H9 (cell line): ENCODE data around the gene RGSL1. TPM values are rescaled to one million over a fixed set of nuclear protein-coding genes. Genes with fewer than 3 reads are reported as not detected.

Source experiments
- DNase-seq: peaks from one replicate; pipeline ENCODE4 v3.0.0-alpha.2; 2017
- H2AFZ ChIP-seq: one replicate; pipeline ENCODE4 v1.6.1; 2013; ENCODE audit warnings: mild to moderate bottlenecking, low read length, control low read depth, moderate library complexity
- H2AK5ac ChIP-seq: 2 replicates; pipeline ENCODE4 v1.6.1; 2013; ENCODE audit warnings: low read length, control low read depth, mixed read lengths; ENCODE audit not compliant: insufficient read length
- H2BK120ac ChIP-seq: one replicate; pipeline ENCODE4 v1.6.1; 2013; ENCODE audit warnings: low read depth, mild to moderate bottlenecking, low read length, control low read depth, inconsistent platforms; ENCODE audit not compliant: poor library complexity, severe bottlenecking
- H2BK12ac ChIP-seq: 2 replicates; pipeline ENCODE4 v1.6.1; 2013; ENCODE audit warnings: low read length, control low read depth, mixed read lengths, low read depth; ENCODE audit not compliant: insufficient read length
- H2BK15ac ChIP-seq: 2 replicates; pipeline ENCODE4 v1.6.1; 2013; ENCODE audit warnings: low read depth, low read length, control low read depth
- H2BK20ac ChIP-seq: one replicate; pipeline ENCODE4 v1.6.1; 2013; ENCODE audit warnings: low read depth, mild to moderate bottlenecking, low read length, control low read depth, inconsistent platforms; ENCODE audit not compliant: poor library complexity, severe bottlenecking
- H2BK5ac ChIP-seq: 2 replicates; pipeline ENCODE4 v1.6.1; 2013; ENCODE audit warnings: low read length, control low read depth, mixed read lengths; ENCODE audit not compliant: insufficient read length
- H3K14ac ChIP-seq: 2 replicates; pipeline ENCODE4 v1.6.1; 2013; ENCODE audit warnings: low read length, control low read depth; ENCODE audit not compliant: insufficient read depth
- H3K18ac ChIP-seq: 2 replicates; pipeline ENCODE4 v1.6.1; 2013; ENCODE audit warnings: low read depth, mild to moderate bottlenecking, mixed read lengths, low read length, control low read depth; ENCODE audit not compliant: insufficient read length
- H3K23ac ChIP-seq: 2 replicates; pipeline ENCODE4 v1.6.1; 2013; ENCODE audit warnings: low read length, control low read depth, mixed read lengths, low read depth; ENCODE audit not compliant: insufficient read length
- H3K23me2 ChIP-seq: 2 replicates; pipeline ENCODE4 v1.6.1; 2013; ENCODE audit warnings: low read depth, mild to moderate bottlenecking, mixed read lengths, low read length, control low read depth; ENCODE audit not compliant: insufficient read length, poor library complexity, severe bottlenecking
- H3K27ac ChIP-seq: 2 replicates; pipeline ENCODE4 v1.5.1; 2013; ENCODE audit warnings: low read length, control low read depth, mixed read lengths, low read depth; ENCODE audit not compliant: insufficient read length
- H3K27me3 ChIP-seq: 2 replicates; pipeline ENCODE4 v1.6.1; 2013; ENCODE audit warnings: low read length, control low read depth, inconsistent platforms; ENCODE audit not compliant: insufficient read depth
- H3K4ac ChIP-seq: 2 replicates; pipeline ENCODE4 v1.6.1; 2013; ENCODE audit warnings: low read depth, mild to moderate bottlenecking, control low read depth, inconsistent platforms, low read length, moderate library complexity
- H3K4me1 ChIP-seq: 2 replicates; pipeline ENCODE4 v1.6.1; 2013; ENCODE audit warnings: low read length, control low read depth, inconsistent platforms; ENCODE audit not compliant: insufficient read depth
- H3K4me2 ChIP-seq: 2 replicates; pipeline ENCODE4 v1.6.1; 2013; ENCODE audit warnings: low read length, control low read depth, mixed read lengths; ENCODE audit not compliant: insufficient read length, insufficient read depth
- H3K56ac ChIP-seq: 2 replicates; pipeline ENCODE4 v1.6.1; 2013; ENCODE audit warnings: low read depth, mild to moderate bottlenecking, mixed read lengths, low read length, control low read depth; ENCODE audit not compliant: insufficient read length
- H3K79me1 ChIP-seq: 2 replicates; pipeline ENCODE4 v1.6.1; 2013; ENCODE audit warnings: low read depth, mild to moderate bottlenecking, moderate library complexity, low read length, control low read depth, inconsistent platforms; ENCODE audit not compliant: insufficient read depth, poor library complexity, severe bottlenecking
- H3K79me2 ChIP-seq: 2 replicates; pipeline ENCODE4 v1.6.1; 2013; ENCODE audit warnings: low read length, control low read depth, inconsistent platforms; ENCODE audit not compliant: insufficient read depth
- H3K9ac ChIP-seq: 2 replicates; pipeline ENCODE4 v1.6.1; 2013; ENCODE audit warnings: low read length, control low read depth, mixed read lengths; ENCODE audit not compliant: insufficient read length; ENCODE audit errors: extremely low read depth
- H3K9me3 ChIP-seq: one replicate; pipeline ENCODE4 v1.6.1; 2013; ENCODE audit warnings: low read depth, low read length, inconsistent platforms; ENCODE audit not compliant: control insufficient read depth
- H3T11ph ChIP-seq: one replicate; pipeline ENCODE4 v1.6.1; 2013; ENCODE audit warnings: mild to moderate bottlenecking, low read length, control low read depth, inconsistent platforms
- H4K20me1 ChIP-seq: one replicate; pipeline ENCODE4 v1.6.1; 2013; ENCODE audit not compliant: control insufficient read depth, insufficient read length, insufficient read depth
- H4K5ac ChIP-seq: 2 replicates; pipeline ENCODE4 v1.6.1; 2013; ENCODE audit warnings: low read depth, mild to moderate bottlenecking, mixed read lengths, low read length, control low read depth; ENCODE audit not compliant: insufficient read length
- H4K8ac ChIP-seq: replicated peaks from 2 replicates; pipeline ENCODE4 v1.6.1; 2013; ENCODE audit warnings: low read length, control low read depth, mixed read lengths, low read depth; ENCODE audit not compliant: insufficient read length
- H4K91ac ChIP-seq: 2 replicates; pipeline ENCODE4 v1.6.1; 2013; ENCODE audit warnings: low read depth, mild to moderate bottlenecking, moderate library complexity, mixed read lengths, low read length, control low read depth; ENCODE audit not compliant: insufficient read length
- H3K27ac Mint-ChIP-seq, 3 experiments: 2 replicates in 2 of 3; 3 replicates in 1 of 3; pipeline ENCODE4 v1.8.0; 2020 to 2021; ENCODE audit warnings: mixed read lengths in 3 of 3, mild to moderate bottlenecking in 1 of 3, moderate library complexity in 1 of 3
- H3K27me3 Mint-ChIP-seq: 2 replicates; pipeline ENCODE4 v1.8.0; 2021; ENCODE audit warnings: low read depth, mild to moderate bottlenecking, moderate library complexity, mixed read lengths
- H3K36me3 Mint-ChIP-seq, 3 experiments: 2 replicates in 2 of 3; 3 replicates in 1 of 3; pipeline ENCODE4 v1.8.0; 2020 to 2021; ENCODE audit warnings: low read depth in 3 of 3, mixed read lengths in 3 of 3; ENCODE audit not compliant: insufficient read depth in 1 of 3
- H3K4me1 Mint-ChIP-seq, 2 experiments: 2 replicates each; pipeline ENCODE4 v1.8.0; 2020; ENCODE audit warnings: mixed read lengths in 2 of 2
- H3K4me3 Mint-ChIP-seq, 2 experiments: 2 replicates in 1 of 2; 3 replicates in 1 of 2; pipeline ENCODE4 v1.8.0; 2020 to 2021; ENCODE audit warnings: mild to moderate bottlenecking in 2 of 2, mixed read lengths in 2 of 2, moderate library complexity in 1 of 2
- H3K9me3 Mint-ChIP-seq, 2 experiments: 2 replicates in 1 of 2; 3 replicates in 1 of 2; pipeline ENCODE4 v1.8.0; 2020; ENCODE audit warnings: mild to moderate bottlenecking in 2 of 2, mixed read lengths in 2 of 2, moderate library complexity in 1 of 2
- WGBS: extraction: QIAGEN DNeasy Blood & Tissue Kit; methylation state at CpG from one replicate; pipeline ENCODE4 v1.1.7; 2013; ENCODE audit warnings: missing lambda C conversion rate, low lambda C conversion rate, mixed read lengths; ENCODE audit not compliant: insufficient read length; ENCODE audit errors: extremely low coverage; 5-methylcytosine and 5-hydroxymethylcytosine counted together
- total RNA-seq: library from RNA; stranded (reverse); gene quantifications from 2 replicates; pipeline ENCODE4 v1.2.1, GENCODE V29; 2021
- TF ChIP-seq, protein P1 (sequence below): fragments of 200-600 bp; sonication (generic); conservative IDR thresholded peaks from 3 replicates; pipeline ENCODE4 v1.8.0; 2021; ENCODE audit warnings: antibody characterized with exemption, mild to moderate bottlenecking

Gene RGSL1
- total RNA-seq, 1 experiment from 2014 or later: not detected

GRCh38 chr1:182560392-182560984 lies 110.5 kb downstream of the RGSL1 start:
- no peak overlapping the region for H3K4ac ChIP-seq
- no peak overlapping the region for H2BK12ac ChIP-seq
- H3K23me2 ChIP-seq: no peaks in the 10 kb centered on the region
- no peaks in the 10 kb centered on the region for H3K79me2 ChIP-seq
- no peak overlapping the region for H2AFZ ChIP-seq
- no peak overlapping the region for H3K56ac ChIP-seq
- H4K91ac ChIP-seq: no peak overlapping the region
- H3K18ac ChIP-seq: no peak overlapping the region
- no peaks in the 10 kb centered on the region for H3K4me1 ChIP-seq
- H2BK15ac ChIP-seq: no peak overlapping the region
- no peak overlapping the region for H3K4me3 Mint-ChIP-seq
- no peak overlapping the region for H3K14ac ChIP-seq
- DNase-seq: no peak
- no peaks in the 10 kb centered on the region for H3K79me1 ChIP-seq
- no peak overlapping the region for H2BK120ac ChIP-seq
- no peak overlapping the region for H3K27ac Mint-ChIP-seq
- no peak overlapping the region for H4K8ac ChIP-seq
- no peak overlapping the region for H2AK5ac ChIP-seq
- no peaks in the 10 kb centered on the region for H3K27me3 ChIP-seq
- no peak overlapping the region for H3K4me2 ChIP-seq
- H4K5ac ChIP-seq: no peak overlapping the region
- H2BK20ac ChIP-seq: no peak overlapping the region
- no CpG with 5 or more reads among the region's 7 CpGs for WGBS
- no peak overlapping the region for H2BK5ac ChIP-seq
- peaks cover 0 to 2% of the 10 kb centered on the region in 2 experiments; a peak in 2 of 4 replicates for H3K4me1 Mint-ChIP-seq
- H3K36me3 Mint-ChIP-seq: no peaks in the 10 kb centered on the region
- H3K9me3 Mint-ChIP-seq: no peaks in the 10 kb centered on the region
- H3K9me3 ChIP-seq: no peaks in the 10 kb centered on the region
- H3T11ph ChIP-seq: no peak overlapping the region
- H4K20me1 ChIP-seq: no peaks in the 10 kb centered on the region
- H3K23ac ChIP-seq: no peak overlapping the region
- no peak overlapping the region for H3K27ac ChIP-seq
- TF ChIP-seq, protein P1, sequence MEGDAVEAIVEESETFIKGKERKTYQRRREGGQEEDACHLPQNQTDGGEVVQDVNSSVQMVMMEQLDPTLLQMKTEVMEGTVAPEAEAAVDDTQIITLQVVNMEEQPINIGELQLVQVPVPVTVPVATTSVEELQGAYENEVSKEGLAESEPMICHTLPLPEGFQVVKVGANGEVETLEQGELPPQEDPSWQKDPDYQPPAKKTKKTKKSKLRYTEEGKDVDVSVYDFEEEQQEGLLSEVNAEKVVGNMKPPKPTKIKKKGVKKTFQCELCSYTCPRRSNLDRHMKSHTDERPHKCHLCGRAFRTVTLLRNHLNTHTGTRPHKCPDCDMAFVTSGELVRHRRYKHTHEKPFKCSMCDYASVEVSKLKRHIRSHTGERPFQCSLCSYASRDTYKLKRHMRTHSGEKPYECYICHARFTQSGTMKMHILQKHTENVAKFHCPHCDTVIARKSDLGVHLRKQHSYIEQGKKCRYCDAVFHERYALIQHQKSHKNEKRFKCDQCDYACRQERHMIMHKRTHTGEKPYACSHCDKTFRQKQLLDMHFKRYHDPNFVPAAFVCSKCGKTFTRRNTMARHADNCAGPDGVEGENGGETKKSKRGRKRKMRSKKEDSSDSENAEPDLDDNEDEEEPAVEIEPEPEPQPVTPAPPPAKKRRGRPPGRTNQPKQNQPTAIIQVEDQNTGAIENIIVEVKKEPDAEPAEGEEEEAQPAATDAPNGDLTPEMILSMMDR: no peak
- no peak overlapping the region for H3K9ac ChIP-seq
- H3K27me3 Mint-ChIP-seq: no peaks in the 10 kb centered on the region; the same call in 1 of the 2 replicates
